HEK293 (cell line): ENCODE data around the gene MAGOH.
A peak's percentile ranks its signal among the peaks of the same experiment; 100 is the strongest.

Experiments used
- HOXD13 ChIP-seq: sonication (generic); formaldehyde crosslinking; IDR thresholded peaks from 2 replicates; pipeline ENCODE4 v1.8.0; 2022; ENCODE audit warnings: missing genetic modification reagents, borderline replicate concordance
- KLF7 ChIP-seq: fragments of 450-650 bp; formaldehyde crosslinking; IDR thresholded peaks from 2 replicates; pipeline ENCODE4 v1.5.1; 2016; ENCODE audit warnings: missing biosample characterization, missing genetic modification characterization, borderline replicate concordance
- OVOL3 ChIP-seq: fragments of 450-650 bp; formaldehyde crosslinking; IDR thresholded peaks from 2 replicates; pipeline ENCODE4 v1.5.1; 2016; ENCODE audit warnings: missing biosample characterization, missing genetic modification characterization
- SP3 ChIP-seq: fragments of 450-650 bp; formaldehyde crosslinking; IDR thresholded peaks from 2 replicates; pipeline ENCODE4 v1.5.1; 2016; ENCODE audit warnings: missing biosample characterization, missing genetic modification characterization
- WT1 ChIP-seq: fragments of 450-650 bp; formaldehyde crosslinking; IDR thresholded peaks from 2 replicates; pipeline ENCODE4 v1.5.1; 2016; ENCODE audit warnings: missing biosample characterization, missing genetic modification characterization
- ZBTB17 ChIP-seq: fragments of 450-650 bp; formaldehyde crosslinking; IDR thresholded peaks from 2 replicates; pipeline ENCODE4 v1.5.1; 2016; ENCODE audit warnings: missing biosample characterization, missing genetic modification characterization
- ZNF133 ChIP-seq: fragments of 450-650 bp; formaldehyde crosslinking; IDR thresholded peaks from 2 replicates; pipeline ENCODE4 v1.5.1; 2016; ENCODE audit warnings: missing biosample characterization, missing genetic modification characterization
- ZNF174 ChIP-seq: fragments of 450-650 bp; formaldehyde crosslinking; IDR thresholded peaks from 2 replicates; pipeline ENCODE4 v1.5.0; 2017; ENCODE audit warnings: missing biosample characterization, mild to moderate bottlenecking, missing genetic modification characterization
- ZNF2 ChIP-seq: fragments of 450-650 bp; formaldehyde crosslinking; IDR thresholded peaks from 2 replicates; pipeline ENCODE4 v1.5.1; 2016; ENCODE audit warnings: missing biosample characterization, missing genetic modification characterization
- ZNF221 ChIP-seq: fragments of 450-650 bp; formaldehyde crosslinking; IDR thresholded peaks from 2 replicates; pipeline ENCODE4 v1.5.1; 2017; ENCODE audit warnings: missing biosample characterization, missing genetic modification characterization, borderline replicate concordance
- ZNF239 ChIP-seq: fragments of 450-650 bp; formaldehyde crosslinking; IDR thresholded peaks from 2 replicates; pipeline ENCODE4 v1.5.1; 2016; ENCODE audit warnings: missing biosample characterization, missing genetic modification characterization
- ZNF324 ChIP-seq: fragments of 450-650 bp; formaldehyde crosslinking; IDR thresholded peaks from 2 replicates; pipeline ENCODE4 v1.5.1; 2016; ENCODE audit warnings: missing biosample characterization, missing genetic modification characterization
- ZNF341 ChIP-seq: fragments of 450-650 bp; formaldehyde crosslinking; IDR thresholded peaks from 2 replicates; pipeline ENCODE4; 2016; ENCODE audit warnings: low read depth, missing biosample characterization, missing genetic modification characterization
- ZNF423 ChIP-seq: fragments of 450-650 bp; formaldehyde crosslinking; IDR thresholded peaks from 2 replicates; pipeline ENCODE4 v1.5.1; 2016; ENCODE audit warnings: missing biosample characterization, missing genetic modification characterization
- ZNF473 ChIP-seq: fragments of 450-650 bp; formaldehyde crosslinking; IDR thresholded peaks from 2 replicates; pipeline ENCODE4 v1.5.1; 2017; ENCODE audit warnings: missing biosample characterization, missing genetic modification characterization
- ZNF571 ChIP-seq: fragments of 450-650 bp; formaldehyde crosslinking; IDR thresholded peaks from 2 replicates; pipeline ENCODE4 v1.5.0; 2017; ENCODE audit warnings: missing biosample characterization, missing genetic modification characterization
- ZNF585B ChIP-seq: fragments of 450-650 bp; formaldehyde crosslinking; IDR thresholded peaks from 2 replicates; pipeline ENCODE4 v1.5.1; 2016; ENCODE audit warnings: missing biosample characterization, missing genetic modification characterization
- ZNF610 ChIP-seq: fragments of 450-650 bp; formaldehyde crosslinking; IDR thresholded peaks from 2 replicates; pipeline ENCODE4 v1.5.1; 2016; ENCODE audit warnings: missing biosample characterization, missing genetic modification characterization, borderline replicate concordance
- ZNF654 ChIP-seq: fragments of 450-650 bp; formaldehyde crosslinking; IDR thresholded peaks from 2 replicates; pipeline ENCODE4 v1.5.1; 2016; ENCODE audit warnings: low read depth, missing biosample characterization, missing genetic modification characterization
- ZNF670 ChIP-seq: fragments of 450-650 bp; formaldehyde crosslinking; IDR thresholded peaks from 2 replicates; pipeline ENCODE4 v1.5.1; 2016; ENCODE audit warnings: missing biosample characterization, missing genetic modification characterization, low read depth
- ZNF768 ChIP-seq: fragments of 450-650 bp; formaldehyde crosslinking; IDR thresholded peaks from 2 replicates; pipeline ENCODE4 v1.5.1; 2018; ENCODE audit warnings: missing biosample characterization, mild to moderate bottlenecking, missing genetic modification characterization
- ZNF777 ChIP-seq: fragments of 450-650 bp; formaldehyde crosslinking; IDR thresholded peaks from 2 replicates; pipeline ENCODE4 v1.5.1; 2017; ENCODE audit warnings: missing biosample characterization, missing genetic modification characterization, borderline replicate concordance
- ZNF785 ChIP-seq: fragments of 450-650 bp; formaldehyde crosslinking; IDR thresholded peaks from 2 replicates; pipeline ENCODE4 v1.5.1; 2016; ENCODE audit warnings: missing biosample characterization, missing genetic modification characterization
- TF ChIP-seq, protein P1 (sequence below): fragments of 450-650 bp; formaldehyde crosslinking; IDR thresholded peaks from 2 replicates; pipeline ENCODE4 v1.5.1; 2016; ENCODE audit warnings: missing biosample characterization, missing genetic modification characterization
- TF ChIP-seq, protein P2 (sequence below): fragments of 450-650 bp; formaldehyde crosslinking; IDR thresholded peaks from 2 replicates; pipeline ENCODE4 v1.5.1; 2016; ENCODE audit warnings: missing biosample characterization, missing genetic modification characterization, borderline replicate concordance
- TF ChIP-seq, protein P3 (sequence below): fragments of 450-650 bp; formaldehyde crosslinking; IDR thresholded peaks from 2 replicates; pipeline ENCODE4; 2016; ENCODE audit warnings: missing biosample characterization, missing genetic modification characterization
- TF ChIP-seq, protein P4 (sequence below): fragments of 450-650 bp; formaldehyde crosslinking; IDR thresholded peaks from 2 replicates; pipeline ENCODE4 v1.5.1; 2016; ENCODE audit warnings: missing biosample characterization, missing genetic modification characterization
- TF ChIP-seq, protein P5 (sequence below): sonication (generic); formaldehyde crosslinking; IDR thresholded peaks from 2 replicates; pipeline ENCODE4 v1.8.1; 2022; ENCODE audit warnings: mild to moderate bottlenecking, moderate library complexity, missing genetic modification reagents
- TF ChIP-seq, protein P6 (sequence below): fragments of 450-650 bp; formaldehyde crosslinking; IDR thresholded peaks from 2 replicates; pipeline ENCODE4 v1.5.1; 2017; ENCODE audit warnings: missing biosample characterization, mild to moderate bottlenecking, missing genetic modification characterization, moderate library complexity

MAGOH gene

DNA sequence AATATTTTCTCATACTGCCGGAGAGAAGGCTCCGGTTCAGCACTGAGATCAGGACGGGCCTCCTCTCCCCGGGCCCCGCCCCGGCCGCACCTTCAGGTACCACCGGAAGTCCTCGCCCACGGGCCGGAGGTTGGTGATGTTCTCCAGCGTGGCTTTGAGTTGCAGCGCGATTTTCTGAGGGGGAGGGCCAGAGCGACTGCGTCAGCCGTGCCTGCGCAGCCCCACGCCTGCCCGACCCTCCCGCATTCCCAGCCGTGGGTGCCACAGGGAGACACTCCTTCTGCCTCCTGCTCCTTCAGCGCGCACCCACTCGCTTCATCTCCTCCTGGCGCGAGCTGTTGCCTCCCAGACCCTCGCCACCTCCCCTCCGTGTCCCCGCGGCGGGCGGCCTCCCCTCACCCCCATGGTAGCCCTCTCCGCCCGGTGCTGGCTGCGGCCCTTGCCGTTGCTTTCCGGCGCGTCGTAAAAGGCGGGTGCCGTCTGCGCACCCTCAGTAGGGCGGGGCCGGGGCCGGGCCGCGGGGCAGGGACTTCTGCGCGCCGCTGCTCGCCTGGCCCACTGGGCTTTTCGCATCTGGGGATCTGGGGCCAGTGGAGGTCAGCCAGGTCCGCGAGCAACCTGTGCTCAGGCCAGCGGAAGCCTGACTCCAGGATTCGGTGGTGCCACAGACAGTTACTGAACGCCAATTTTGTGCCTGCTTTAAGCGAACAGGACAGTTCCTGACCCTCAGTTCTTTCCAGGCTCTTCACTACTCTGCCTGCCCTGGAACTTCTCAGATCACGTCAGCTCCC, 18.0 kb downstream of the MAGOH start, which contains the start of gene CZIB (continued):
- no peak for TF ChIP-seq ZNF670
- no peak for TF ChIP-seq ZNF133 (tag by site-specific recombination)
- TF ChIP-seq ZNF341 (tag by site-specific recombination) = peak; percentile 85
- TF ChIP-seq ZNF221 (tag by site-specific recombination) = no peak
- peak; percentile 90 for TF ChIP-seq ZBTB17 (tag by site-specific recombination)
- peak; percentile 98 for TF ChIP-seq ZNF2 (tag by site-specific recombination)
- TF ChIP-seq ZNF777 = peak; percentile 46; the same call in 1 of the 2 replicates
- TF ChIP-seq, protein P1, sequence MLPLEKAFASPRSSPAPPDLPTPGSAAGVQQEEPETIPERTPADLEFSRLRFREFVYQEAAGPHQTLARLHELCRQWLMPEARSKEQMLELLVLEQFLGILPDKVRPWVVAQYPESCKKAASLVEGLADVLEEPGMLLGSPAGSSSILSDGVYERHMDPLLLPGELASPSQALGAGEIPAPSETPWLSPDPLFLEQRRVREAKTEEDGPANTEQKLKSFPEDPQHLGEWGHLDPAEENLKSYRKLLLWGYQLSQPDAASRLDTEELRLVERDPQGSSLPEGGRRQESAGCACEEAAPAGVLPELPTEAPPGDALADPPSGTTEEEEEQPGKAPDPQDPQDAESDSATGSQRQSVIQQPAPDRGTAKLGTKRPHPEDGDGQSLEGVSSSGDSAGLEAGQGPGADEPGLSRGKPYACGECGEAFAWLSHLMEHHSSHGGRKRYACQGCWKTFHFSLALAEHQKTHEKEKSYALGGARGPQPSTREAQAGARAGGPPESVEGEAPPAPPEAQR (tag by site-specific recombination) = no peak
- TF ChIP-seq ZNF768 (tag by site-specific recombination) = no peak; the same call in 1 of the 2 replicates
- no peak for TF ChIP-seq HOXD13
- TF ChIP-seq, protein P2, sequence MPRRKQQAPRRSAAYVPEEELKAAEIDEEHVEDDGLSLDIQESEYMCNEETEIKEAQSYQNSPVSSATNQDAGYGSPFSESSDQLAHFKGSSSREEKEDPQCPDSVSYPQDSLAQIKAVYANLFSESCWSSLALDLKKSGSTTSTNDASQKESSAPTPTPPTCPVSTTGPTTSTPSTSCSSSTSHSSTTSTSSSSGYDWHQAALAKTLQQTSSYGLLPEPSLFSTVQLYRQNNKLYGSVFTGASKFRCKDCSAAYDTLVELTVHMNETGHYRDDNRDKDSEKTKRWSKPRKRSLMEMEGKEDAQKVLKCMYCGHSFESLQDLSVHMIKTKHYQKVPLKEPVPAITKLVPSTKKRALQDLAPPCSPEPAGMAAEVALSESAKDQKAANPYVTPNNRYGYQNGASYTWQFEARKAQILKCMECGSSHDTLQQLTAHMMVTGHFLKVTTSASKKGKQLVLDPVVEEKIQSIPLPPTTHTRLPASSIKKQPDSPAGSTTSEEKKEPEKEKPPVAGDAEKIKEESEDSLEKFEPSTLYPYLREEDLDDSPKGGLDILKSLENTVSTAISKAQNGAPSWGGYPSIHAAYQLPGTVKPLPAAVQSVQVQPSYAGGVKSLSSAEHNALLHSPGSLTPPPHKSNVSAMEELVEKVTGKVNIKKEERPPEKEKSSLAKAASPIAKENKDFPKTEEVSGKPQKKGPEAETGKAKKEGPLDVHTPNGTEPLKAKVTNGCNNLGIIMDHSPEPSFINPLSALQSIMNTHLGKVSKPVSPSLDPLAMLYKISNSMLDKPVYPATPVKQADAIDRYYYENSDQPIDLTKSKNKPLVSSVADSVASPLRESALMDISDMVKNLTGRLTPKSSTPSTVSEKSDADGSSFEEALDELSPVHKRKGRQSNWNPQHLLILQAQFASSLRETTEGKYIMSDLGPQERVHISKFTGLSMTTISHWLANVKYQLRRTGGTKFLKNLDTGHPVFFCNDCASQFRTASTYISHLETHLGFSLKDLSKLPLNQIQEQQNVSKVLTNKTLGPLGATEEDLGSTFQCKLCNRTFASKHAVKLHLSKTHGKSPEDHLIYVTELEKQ = peak; percentile 64; the same call in 1 of the 2 replicates
- TF ChIP-seq ZNF473 (tag by site-specific recombination) = no peak
- TF ChIP-seq, protein P3, sequence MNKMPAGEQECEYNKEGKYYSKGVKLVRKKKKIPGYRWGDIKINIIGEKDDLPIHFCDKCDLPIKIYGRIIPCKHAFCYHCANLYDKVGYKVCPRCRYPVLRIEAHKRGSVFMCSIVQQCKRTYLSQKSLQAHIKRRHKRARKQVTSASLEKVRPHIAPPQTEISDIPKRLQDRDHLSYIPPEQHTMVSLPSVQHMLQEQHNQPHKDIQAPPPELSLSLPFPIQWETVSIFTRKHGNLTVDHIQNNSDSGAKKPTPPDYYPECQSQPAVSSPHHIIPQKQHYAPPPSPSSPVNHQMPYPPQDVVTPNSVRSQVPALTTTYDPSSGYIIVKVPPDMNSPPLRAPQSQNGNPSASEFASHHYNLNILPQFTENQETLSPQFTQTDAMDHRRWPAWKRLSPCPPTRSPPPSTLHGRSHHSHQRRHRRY (tag by site-specific recombination) = no peak
- no peak for TF ChIP-seq ZNF654
- no peak for TF ChIP-seq ZNF174 (tag by site-specific recombination)
- TF ChIP-seq, protein P4, sequence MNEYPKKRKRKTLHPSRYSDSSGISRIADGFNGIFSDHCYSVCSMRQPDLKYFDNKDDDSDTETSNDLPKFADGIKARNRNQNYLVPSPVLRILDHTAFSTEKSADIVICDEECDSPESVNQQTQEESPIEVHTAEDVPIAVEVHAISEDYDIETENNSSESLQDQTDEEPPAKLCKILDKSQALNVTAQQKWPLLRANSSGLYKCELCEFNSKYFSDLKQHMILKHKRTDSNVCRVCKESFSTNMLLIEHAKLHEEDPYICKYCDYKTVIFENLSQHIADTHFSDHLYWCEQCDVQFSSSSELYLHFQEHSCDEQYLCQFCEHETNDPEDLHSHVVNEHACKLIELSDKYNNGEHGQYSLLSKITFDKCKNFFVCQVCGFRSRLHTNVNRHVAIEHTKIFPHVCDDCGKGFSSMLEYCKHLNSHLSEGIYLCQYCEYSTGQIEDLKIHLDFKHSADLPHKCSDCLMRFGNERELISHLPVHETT (tag by site-specific recombination) = peak; percentile 80
- TF ChIP-seq, protein P5, sequence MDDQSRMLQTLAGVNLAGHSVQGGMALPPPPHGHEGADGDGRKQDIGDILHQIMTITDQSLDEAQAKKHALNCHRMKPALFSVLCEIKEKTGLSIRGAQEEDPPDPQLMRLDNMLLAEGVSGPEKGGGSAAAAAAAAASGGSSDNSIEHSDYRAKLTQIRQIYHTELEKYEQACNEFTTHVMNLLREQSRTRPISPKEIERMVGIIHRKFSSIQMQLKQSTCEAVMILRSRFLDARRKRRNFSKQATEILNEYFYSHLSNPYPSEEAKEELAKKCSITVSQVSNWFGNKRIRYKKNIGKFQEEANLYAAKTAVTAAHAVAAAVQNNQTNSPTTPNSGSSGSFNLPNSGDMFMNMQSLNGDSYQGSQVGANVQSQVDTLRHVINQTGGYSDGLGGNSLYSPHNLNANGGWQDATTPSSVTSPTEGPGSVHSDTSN = peak; percentile 83; the same call in 1 of the 2 replicates
- peak; percentile 91 for TF ChIP-seq KLF7
- TF ChIP-seq ZNF239 (tag by site-specific recombination) = 0 out of 2 replicates have a peak, but pooled peaks have one; percentile 73
- TF ChIP-seq ZNF610 (tag by site-specific recombination) = peak; percentile 93
- TF ChIP-seq ZNF324 (tag by site-specific recombination) = peak; percentile 98
- TF ChIP-seq OVOL3 (tag by site-specific recombination) = peak; percentile 89
- TF ChIP-seq ZNF423 (tag by site-specific recombination) = peak; percentile 69
- no peak for TF ChIP-seq ZNF571 (tag by site-specific recombination)
- TF ChIP-seq ZNF785 (tag by site-specific recombination) = peak; percentile 58; the same call in 1 of the 2 replicates
- TF ChIP-seq WT1 (tag by site-specific recombination) = peak; percentile 87
- peak; percentile 95 for TF ChIP-seq SP3 (tag by site-specific recombination)
- no peak for TF ChIP-seq ZNF585B (tag by site-specific recombination)
- TF ChIP-seq, protein P6, sequence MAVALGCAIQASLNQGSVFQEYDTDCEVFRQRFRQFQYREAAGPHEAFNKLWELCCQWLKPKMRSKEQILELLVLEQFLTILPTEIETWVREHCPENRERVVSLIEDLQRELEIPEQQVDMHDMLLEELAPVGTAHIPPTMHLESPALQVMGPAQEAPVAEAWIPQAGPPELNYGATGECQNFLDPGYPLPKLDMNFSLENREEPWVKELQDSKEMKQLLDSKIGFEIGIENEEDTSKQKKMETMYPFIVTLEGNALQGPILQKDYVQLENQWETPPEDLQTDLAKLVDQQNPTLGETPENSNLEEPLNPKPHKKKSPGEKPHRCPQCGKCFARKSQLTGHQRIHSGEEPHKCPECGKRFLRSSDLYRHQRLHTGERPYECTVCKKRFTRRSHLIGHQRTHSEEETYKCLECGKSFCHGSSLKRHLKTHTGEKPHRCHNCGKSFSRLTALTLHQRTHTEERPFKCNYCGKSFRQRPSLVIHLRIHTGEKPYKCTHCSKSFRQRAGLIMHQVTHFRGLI (tag by site-specific recombination) = 0 out of 2 replicates have a peak, but pooled peaks have one; percentile 28
